Uterus (tissue), 4 donors: ENCODE data around the gene CHD8. TPM values are rescaled to one million over a fixed set of nuclear protein-coding genes. Genes with fewer than 3 reads are reported as not detected.

Source experiments
- DNase-seq, 2 donors: peaks; one replicate each; pipeline ENCODE4 v3.0.0-alpha.2; 2019 to 2020
- H3K27ac ChIP-seq, 2 donors: fragments of 200-600 bp; sonication (generic); 1 replicate in 1 of 2; 2 replicates in 1 of 2; pipeline ENCODE4 v1.5.1; 2016 to 2018
- H3K27me3 ChIP-seq, 2 donors: fragments of 200-600 bp; sonication (generic); one replicate each; pipeline ENCODE4 v1.5.1; 2018 to 2019; ENCODE audit warnings: control low read depth in 1 of 2
- H3K36me3 ChIP-seq, 2 donors: fragments of 200-600 bp; sonication (generic); one replicate each; pipeline ENCODE4 v1.5.1; 2019; ENCODE audit warnings: control low read depth in 1 of 2
- H3K4me1 ChIP-seq, 2 donors: fragments of 200-600 bp; sonication (generic); one replicate each; pipeline ENCODE4 v1.5.1; 2018 to 2019; ENCODE audit warnings: control low read depth in 1 of 2
- H3K4me3 ChIP-seq, 2 donors: fragments of 200-600 bp; sonication (generic); 1 replicate in 1 of 2; 2 replicates in 1 of 2; pipeline ENCODE4 v1.5.1; 2018 to 2019; ENCODE audit warnings: mild to moderate bottlenecking in 1 of 2
- H3K9me3 ChIP-seq, 2 donors: fragments of 200-600 bp; sonication (generic); one replicate each; pipeline ENCODE4 v1.5.1; 2019; ENCODE audit warnings: control low read depth in 1 of 2
- POLR2A ChIP-seq, 2 donors: fragments of 450-650 bp; IDR thresholded peaks; one replicate each; pipeline ENCODE4 v1.6.1; 2016; ENCODE audit warnings: antibody characterized with exemption in 2 of 2, mild to moderate bottlenecking in 1 of 2, moderate library complexity in 1 of 2
- intact Hi-C: fragments of 100-400 bp; cut with DNase I; formaldehyde crosslinking; loops from one replicate; pipeline ENCODE4 v1.15.1; 2023; ENCODE audit warnings: low total_unique reads
- total RNA-seq, 4 donors: library from RNA; depleted of rRNA in 3 of 4; stranded (reverse); fragments of >200 nt in 3 of 4; gene quantifications; one replicate each; pipeline versions ENCODE4 v1.1.0 to v1.2.4, GENCODE V29; 2014 to 2023
- TF ChIP-seq, protein P1 (sequence below), 4 experiments: fragments of 200-600 bp in 2 of 4; fragments of 450-650 bp in 2 of 4; sonication (generic) in 2 of 4; IDR thresholded peaks; one replicate each; pipeline ENCODE4 v1.5.1; 2016 to 2019; ENCODE audit warnings: antibody characterized with exemption in 4 of 4, mild to moderate bottlenecking in 2 of 4, moderate library complexity in 1 of 4
- donor health status: DM: yes; HTN: yes; CAD: no.

CHD8 gene
- total RNA-seq, 4 donors from 2014 or later, result 21.8 to 95.1 (median 48.8) TPM

DNA sequence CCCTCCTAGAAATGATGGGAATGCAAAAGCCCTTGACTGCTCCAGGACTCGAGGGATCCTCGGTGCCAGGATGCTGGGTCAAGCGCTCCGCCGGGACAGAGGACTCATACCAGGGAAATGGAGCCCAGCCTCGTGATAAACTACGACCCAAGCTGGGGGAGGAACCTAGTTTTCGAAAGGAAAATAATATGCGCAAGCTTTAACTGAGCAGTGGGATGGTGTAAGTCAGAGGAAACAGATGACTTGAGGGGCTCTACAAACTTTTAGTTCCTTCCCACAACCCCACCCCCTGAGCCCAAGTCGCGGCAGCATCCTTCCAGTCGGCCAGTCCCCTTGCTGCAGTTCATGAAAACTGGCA lies 71.5 kb downstream of the CHD8 start:
- Histone ChIP-seq H3K4me1 (peaks cover 0 to 15% of the 10 kb centered on the region in 2 donors), H3K4me3 (peak overlapping the region; percentile 68 to 99), H3K27me3 (no peaks in the 10 kb centered on the region), H3K36me3 (no peaks in the 10 kb centered on the region), H3K9me3 (no peaks in the 10 kb centered on the region), H3K27ac (peak overlapping the region; percentile 89 to 90)
- no peak for DNase-seq
- intact Hi-C loops, result no loop called here
- no peak for TF ChIP-seq POLR2A (IDR thresholded peaks at IDR 0.05)
- TF ChIP-seq, protein P1, sequence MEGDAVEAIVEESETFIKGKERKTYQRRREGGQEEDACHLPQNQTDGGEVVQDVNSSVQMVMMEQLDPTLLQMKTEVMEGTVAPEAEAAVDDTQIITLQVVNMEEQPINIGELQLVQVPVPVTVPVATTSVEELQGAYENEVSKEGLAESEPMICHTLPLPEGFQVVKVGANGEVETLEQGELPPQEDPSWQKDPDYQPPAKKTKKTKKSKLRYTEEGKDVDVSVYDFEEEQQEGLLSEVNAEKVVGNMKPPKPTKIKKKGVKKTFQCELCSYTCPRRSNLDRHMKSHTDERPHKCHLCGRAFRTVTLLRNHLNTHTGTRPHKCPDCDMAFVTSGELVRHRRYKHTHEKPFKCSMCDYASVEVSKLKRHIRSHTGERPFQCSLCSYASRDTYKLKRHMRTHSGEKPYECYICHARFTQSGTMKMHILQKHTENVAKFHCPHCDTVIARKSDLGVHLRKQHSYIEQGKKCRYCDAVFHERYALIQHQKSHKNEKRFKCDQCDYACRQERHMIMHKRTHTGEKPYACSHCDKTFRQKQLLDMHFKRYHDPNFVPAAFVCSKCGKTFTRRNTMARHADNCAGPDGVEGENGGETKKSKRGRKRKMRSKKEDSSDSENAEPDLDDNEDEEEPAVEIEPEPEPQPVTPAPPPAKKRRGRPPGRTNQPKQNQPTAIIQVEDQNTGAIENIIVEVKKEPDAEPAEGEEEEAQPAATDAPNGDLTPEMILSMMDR (IDR thresholded peaks at IDR 0.05), result no peak

- H3K9me3 ChIP-seq, result no peaks in the 10 kb centered on the region
- no peaks in the 10 kb centered on the region for H3K36me3 ChIP-seq
- H3K27me3 ChIP-seq, result no peaks in the 10 kb centered on the region
- intact Hi-C loops, result no loop called here
- H3K27ac ChIP-seq, result peak within 1 kb of the TSS; percentile 89 to 90
- peak within 1 kb of the TSS; percentile 68 to 99 for H3K4me3 ChIP-seq
- TF ChIP-seq, protein P1 (IDR thresholded peaks at IDR 0.05), result peak in 1 of 4 experiments; percentile 23
- peak in 1 of 2 donors; percentile 39 for TF ChIP-seq POLR2A (IDR thresholded peaks at IDR 0.05)
- peaks cover 0 to 15% of the 10 kb centered on the region in 2 donors for H3K4me1 ChIP-seq
- peak; percentile 96 for DNase-seq
These were observed 72.0 kb downstream of the CHD8 start, which contains the start of gene SUPT16H for GRCh38 chr14:21383848-21384493. Gene SUPT16H (minus strand): TSS chr14:21384019. CDS start chr14:21383927, 92 bp downstream.

GRCh38 chr14:21382886-21383847 lies 72.8 kb downstream of the CHD8 start:
- no peaks in the 10 kb centered on the region for H3K27me3 ChIP-seq
- peak overlapping the region; percentile 89 to 90 for H3K27ac ChIP-seq
- H3K9me3 ChIP-seq, result no peaks in the 10 kb centered on the region
- intact Hi-C loops, result no loop called here
- no peaks in the 10 kb centered on the region for H3K36me3 ChIP-seq
- H3K4me1 ChIP-seq, result peaks cover 0 to 15% of the 10 kb centered on the region in 2 donors
- TF ChIP-seq, protein P1 (IDR thresholded peaks at IDR 0.05), result no peak
- TF ChIP-seq POLR2A (IDR thresholded peaks at IDR 0.05), result no peak
- H3K4me3 ChIP-seq, result peak overlapping the region; percentile 68 to 99
- peak; percentile 25 to 28 for DNase-seq

DNA sequence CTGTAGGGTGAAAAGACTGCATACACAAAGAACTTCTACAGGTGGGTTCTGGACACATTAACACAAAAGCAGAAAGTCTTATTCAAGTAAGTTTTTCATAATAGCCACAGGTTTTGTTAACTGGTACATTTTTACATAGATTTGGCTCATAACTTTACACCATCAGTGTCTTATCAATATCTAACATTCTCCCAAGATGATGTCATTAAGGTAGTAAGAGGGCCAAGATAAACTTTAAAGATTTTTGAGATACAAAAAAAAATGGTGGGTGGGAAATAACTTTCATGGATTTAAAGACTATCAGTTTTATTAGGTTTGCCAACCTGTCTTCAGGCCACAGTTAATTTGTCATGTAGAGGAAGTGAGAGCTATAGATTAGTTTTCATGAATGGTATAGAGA lies 73.8 kb downstream of the CHD8 start:
- no peak for DNase-seq
- Histone ChIP-seq H3K27ac (no peak overlapping the region), H3K36me3 (no peaks in the 10 kb centered on the region), H3K4me3 (no peak overlapping the region), H3K9me3 (no peaks in the 10 kb centered on the region), H3K27me3 (no peaks in the 10 kb centered on the region), H3K4me1 (peaks cover 0 to 15% of the 10 kb centered on the region in 2 donors)
- intact Hi-C loops, result no loop called here
- TF ChIP-seq, protein P1 (IDR thresholded peaks at IDR 0.05), result no peak

DNA sequence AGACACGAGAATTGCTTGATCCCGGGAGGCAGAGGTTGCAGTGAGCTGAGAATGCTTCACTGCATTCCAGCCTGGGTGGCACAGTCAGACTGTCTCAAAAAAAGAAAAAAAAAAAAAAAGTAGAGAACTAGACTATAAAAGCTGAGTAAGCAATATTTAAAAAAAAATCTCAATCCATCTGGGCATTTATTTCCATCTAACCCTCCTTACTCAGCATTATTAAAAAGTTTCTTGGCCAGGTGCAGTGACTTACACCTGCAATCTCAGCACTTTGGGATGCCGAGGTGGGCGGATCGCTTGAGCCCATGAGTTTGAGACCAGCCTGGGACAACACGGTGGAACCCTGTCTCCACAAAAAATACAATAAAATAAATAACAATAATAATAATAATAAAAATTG lies 76.6 kb downstream of the CHD8 start:
- no peak overlapping the region for H3K4me3 ChIP-seq
- H3K4me1 ChIP-seq, result peaks cover 0 to 15% of the 10 kb centered on the region in 2 donors
- intact Hi-C loops, result no loop called here

More for the DNA sequence above, 76.6 kb downstream of the CHD8 start:
- H3K36me3 ChIP-seq, result no peaks in the 10 kb centered on the region
- H3K9me3 ChIP-seq, result no peaks in the 10 kb centered on the region
- no peak for DNase-seq
- H3K27ac ChIP-seq, result no peak overlapping the region
- H3K27me3 ChIP-seq, result no peaks in the 10 kb centered on the region
- TF ChIP-seq, protein P1 (IDR thresholded peaks at IDR 0.05), result no peak
- no peak for TF ChIP-seq POLR2A (IDR thresholded peaks at IDR 0.05)
